Endodermal cell (in vitro differentiated cells): ENCODE measurements around the gene ADAMTS17. TPM values are rescaled to one million over a fixed set of nuclear protein-coding genes. Genes with fewer than 3 reads are reported as not detected.

ENCODE experiments used
- DNase-seq: peaks from one replicate; pipeline ENCODE4 v3.0.0-alpha.2; 2017
- H3K27ac ChIP-seq: 2 replicates; pipeline ENCODE4 v1.5.1; 2013; ENCODE audit warnings: mild to moderate bottlenecking, low read depth, low read length, moderate library complexity
- H3K27me3 ChIP-seq: 2 replicates; pipeline ENCODE4 v1.6.1; 2013; ENCODE audit warnings: mild to moderate bottlenecking, low read length, moderate library complexity; ENCODE audit not compliant: insufficient read depth, control insufficient read depth, poor library complexity, severe bottlenecking
- H3K36me3 ChIP-seq: 2 replicates; pipeline ENCODE4 v1.7.0; 2013; ENCODE audit warnings: mild to moderate bottlenecking, low read length, moderate library complexity; ENCODE audit not compliant: control insufficient read depth, insufficient read depth
- H3K4me1 ChIP-seq: one replicate; pipeline ENCODE4 v1.7.0; 2013; ENCODE audit warnings: low read length; ENCODE audit not compliant: control insufficient read depth, insufficient read depth
- H3K4me3 ChIP-seq: 2 replicates; pipeline ENCODE4 v1.5.1; 2013; ENCODE audit warnings: mild to moderate bottlenecking, low read length, moderate library complexity
- H3K9ac ChIP-seq: 2 replicates; pipeline ENCODE4 v1.6.1; 2013; ENCODE audit warnings: mild to moderate bottlenecking, low read length, moderate library complexity; ENCODE audit not compliant: poor library complexity, severe bottlenecking; ENCODE audit errors: extremely low read depth
- H3K9me3 ChIP-seq: 2 replicates; pipeline ENCODE4 v1.6.1; 2013; ENCODE audit warnings: mild to moderate bottlenecking, low read length, moderate library complexity; ENCODE audit not compliant: control insufficient read depth
- H3K27ac Mint-ChIP-seq: 2 replicates; pipeline ENCODE4 v1.8.0; 2020; ENCODE audit warnings: mixed read lengths
- H3K27me3 Mint-ChIP-seq: 2 replicates; pipeline ENCODE4 v1.8.0; 2021; ENCODE audit warnings: mild to moderate bottlenecking, mixed read lengths; ENCODE audit not compliant: insufficient read depth
- H3K36me3 Mint-ChIP-seq: 2 replicates; pipeline ENCODE4 v1.8.0; 2020; ENCODE audit warnings: low read depth, mixed read lengths
- H3K4me1 Mint-ChIP-seq: 2 replicates; pipeline ENCODE4 v1.8.0; 2020; ENCODE audit warnings: mixed read lengths
- H3K4me3 Mint-ChIP-seq: 2 replicates; pipeline ENCODE4 v1.8.0; 2020; ENCODE audit warnings: mild to moderate bottlenecking, moderate library complexity, mixed read lengths
- H3K9me3 Mint-ChIP-seq: 2 replicates; pipeline ENCODE4 v1.8.0; 2020; ENCODE audit warnings: mild to moderate bottlenecking, mixed read lengths
- WGBS, 2 experiments: methylation state at CpG; one replicate each; pipeline versions ENCODE4 v1.1.5 to v1.1.7; 2013; ENCODE audit warnings: missing lambda C conversion rate in 2 of 2, mixed read lengths in 1 of 2; ENCODE audit not compliant: insufficient coverage in 1 of 2, insufficient read length in 1 of 2; 5-methylcytosine and 5-hydroxymethylcytosine counted together
- total RNA-seq, 2 donors: library from RNA; stranded (reverse); fragmentation: NEBNext Ultra II Directional in 1 of 2; extraction: Animal tissue kit (Norgen Biotek cat#: 25700) in 1 of 2; gene quantifications; 2 replicates in 1 of 2; 3 replicates in 1 of 2; pipeline ENCODE4 v1.2.1, GENCODE V29; 2021
- TF ChIP-seq, protein P1 (sequence below): fragments of 200-600 bp; sonication (generic); conservative IDR thresholded peaks from 2 replicates; pipeline ENCODE4 v1.5.0; 2021; ENCODE audit warnings: antibody characterized with exemption, mild to moderate bottlenecking

ADAMTS17 gene
- total RNA-seq, 2 donors from 2014 or later: 0.82 to 2.3 TPM

GRCh38 chr15:100229181-100230163 lies 112.3 kb downstream of the ADAMTS17 start:
- H3K9me3 Mint-ChIP-seq: no peaks in the 10 kb centered on the region
- H3K4me1 Mint-ChIP-seq: peaks cover 2% of the 10 kb centered on the region
- no peaks in the 10 kb centered on the region for H3K27me3 Mint-ChIP-seq
- H3K4me3 ChIP-seq: no peak overlapping the region
- H3K27ac ChIP-seq: no peak overlapping the region
- no peak overlapping the region for H3K27ac Mint-ChIP-seq
- no peak overlapping the region for H3K9ac ChIP-seq
- no peak overlapping the region for H3K4me3 Mint-ChIP-seq
- no peaks in the 10 kb centered on the region for H3K36me3 ChIP-seq
- 89 to 94% methylated on average over 8 to 9 of the region's 9 CpGs for WGBS, 2 experiments
- no peaks in the 10 kb centered on the region for H3K4me1 ChIP-seq
- TF ChIP-seq, protein P1, sequence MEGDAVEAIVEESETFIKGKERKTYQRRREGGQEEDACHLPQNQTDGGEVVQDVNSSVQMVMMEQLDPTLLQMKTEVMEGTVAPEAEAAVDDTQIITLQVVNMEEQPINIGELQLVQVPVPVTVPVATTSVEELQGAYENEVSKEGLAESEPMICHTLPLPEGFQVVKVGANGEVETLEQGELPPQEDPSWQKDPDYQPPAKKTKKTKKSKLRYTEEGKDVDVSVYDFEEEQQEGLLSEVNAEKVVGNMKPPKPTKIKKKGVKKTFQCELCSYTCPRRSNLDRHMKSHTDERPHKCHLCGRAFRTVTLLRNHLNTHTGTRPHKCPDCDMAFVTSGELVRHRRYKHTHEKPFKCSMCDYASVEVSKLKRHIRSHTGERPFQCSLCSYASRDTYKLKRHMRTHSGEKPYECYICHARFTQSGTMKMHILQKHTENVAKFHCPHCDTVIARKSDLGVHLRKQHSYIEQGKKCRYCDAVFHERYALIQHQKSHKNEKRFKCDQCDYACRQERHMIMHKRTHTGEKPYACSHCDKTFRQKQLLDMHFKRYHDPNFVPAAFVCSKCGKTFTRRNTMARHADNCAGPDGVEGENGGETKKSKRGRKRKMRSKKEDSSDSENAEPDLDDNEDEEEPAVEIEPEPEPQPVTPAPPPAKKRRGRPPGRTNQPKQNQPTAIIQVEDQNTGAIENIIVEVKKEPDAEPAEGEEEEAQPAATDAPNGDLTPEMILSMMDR: no peak
- no peak for DNase-seq
- no peaks in the 10 kb centered on the region for H3K27me3 ChIP-seq
- no peaks in the 10 kb centered on the region for H3K36me3 Mint-ChIP-seq
- no peaks in the 10 kb centered on the region for H3K9me3 ChIP-seq

DNA sequence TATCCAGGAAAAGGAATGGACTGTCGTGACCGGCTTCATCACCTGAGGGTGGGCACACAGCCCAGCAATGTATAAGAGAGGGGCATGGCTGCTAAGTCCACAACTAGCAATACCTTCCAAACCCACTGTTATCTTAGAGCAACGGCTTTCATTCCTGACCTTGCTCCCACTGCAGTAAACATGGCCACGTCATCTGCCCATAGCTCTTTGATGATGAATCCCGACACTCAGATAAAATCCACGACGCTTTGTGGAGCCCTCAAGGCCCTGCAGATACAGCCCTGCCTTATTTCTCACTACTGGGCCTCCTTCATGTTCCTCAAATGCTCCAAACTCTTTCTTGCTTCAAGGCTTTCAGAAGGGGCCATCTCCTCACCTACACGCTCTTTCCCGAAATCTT lies 114.0 kb downstream of the ADAMTS17 start:
- WGBS, 2 experiments: 89 to 95% methylated on average over 8 to 9 of the region's 9 CpGs
- no peak overlapping the region for H3K4me3 Mint-ChIP-seq
- Histone ChIP-seq H3K27me3 (no peaks in the 10 kb centered on the region), H3K4me3 (no peak overlapping the region), H3K4me1 (no peaks in the 10 kb centered on the region), H3K9me3 (no peaks in the 10 kb centered on the region), H3K36me3 (no peaks in the 10 kb centered on the region), H3K9ac (no peak overlapping the region), H3K27ac (no peak overlapping the region)
- no peak for DNase-seq
- H3K27ac Mint-ChIP-seq: no peak overlapping the region
- H3K9me3 Mint-ChIP-seq: no peaks in the 10 kb centered on the region
- TF ChIP-seq, protein P1: no peak
- no peaks in the 10 kb centered on the region for H3K36me3 Mint-ChIP-seq
- no peaks in the 10 kb centered on the region for H3K4me1 Mint-ChIP-seq
- no peaks in the 10 kb centered on the region for H3K27me3 Mint-ChIP-seq

DNA sequence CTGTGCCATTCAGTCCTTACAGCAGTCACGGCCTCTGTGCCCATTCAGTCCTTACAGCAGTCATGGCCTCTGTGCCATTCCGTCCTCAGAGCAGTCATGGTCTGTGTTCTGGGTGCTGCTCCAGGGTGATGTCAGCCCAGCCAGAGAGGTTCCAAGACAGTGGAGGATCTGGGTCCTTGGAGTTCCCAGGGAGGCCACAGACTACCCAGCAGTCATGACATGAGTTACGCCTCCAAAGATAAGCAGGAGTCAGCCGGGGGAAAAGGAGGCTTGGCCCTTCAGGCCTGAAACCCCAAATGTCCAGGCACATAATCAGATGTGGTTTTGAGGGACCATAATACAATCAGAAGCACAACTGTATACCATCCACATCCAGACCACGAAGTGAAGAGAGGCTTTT lies 115.7 kb downstream of the ADAMTS17 start:
- DNase-seq: no peak
- Mint-ChIP-seq H3K27ac (no peak overlapping the region), H3K4me1 (no peaks in the 10 kb centered on the region)

More for the DNA sequence above, 115.7 kb downstream of the ADAMTS17 start:
- no peaks in the 10 kb centered on the region for H3K4me1 ChIP-seq
- TF ChIP-seq, protein P1: no peak
- H3K36me3 ChIP-seq: no peaks in the 10 kb centered on the region
- H3K9me3 ChIP-seq: no peaks in the 10 kb centered on the region
- H3K27ac ChIP-seq: no peak overlapping the region
- no peaks in the 10 kb centered on the region for H3K27me3 ChIP-seq
- H3K9me3 Mint-ChIP-seq: no peaks in the 10 kb centered on the region
- H3K4me3 Mint-ChIP-seq: no peak overlapping the region
- no peaks in the 10 kb centered on the region for H3K36me3 Mint-ChIP-seq
- no peak overlapping the region for H3K9ac ChIP-seq
- H3K27me3 Mint-ChIP-seq: no peaks in the 10 kb centered on the region
- H3K4me3 ChIP-seq: no peak overlapping the region
- WGBS, 2 experiments: 90 to 92% methylated on average over 5 of the region's 5 CpGs
